NCI-H460 (cell line): Measurements from ENCODE around the gene SGCG. TPM values are rescaled to one million over a fixed set of nuclear protein-coding genes. Genes with fewer than 3 reads are reported as not detected.
"Not testable (repeated sequence)": the region's sequence is repeated elsewhere in the genome, so short reads cannot be mapped to it uniquely, and the experiment has no call there.

Experiments used
- DNase-seq: peaks from one replicate; pipeline ENCODE4 v3.0.0-alpha.2; 2016; ENCODE audit warnings: low read depth; ENCODE audit errors: extremely low read depth
- polyA plus RNA-seq: library from polyadenylated mRNA; depleted of rRNA; stranded (reverse); fragments of >200 nt; gene quantifications from 2 replicates; pipeline ENCODE4 v1.2.3, GENCODE V29; 2014; cell fraction: nucleus; rRNA removed
- total RNA-seq: library from RNA; depleted of rRNA; stranded (reverse); fragments of >200 nt; shearing (Covaris generic); gene quantifications from 2 replicates; pipeline ENCODE4 v1.2.3, GENCODE V29; 2014; rRNA removed

SGCG gene, protein sequence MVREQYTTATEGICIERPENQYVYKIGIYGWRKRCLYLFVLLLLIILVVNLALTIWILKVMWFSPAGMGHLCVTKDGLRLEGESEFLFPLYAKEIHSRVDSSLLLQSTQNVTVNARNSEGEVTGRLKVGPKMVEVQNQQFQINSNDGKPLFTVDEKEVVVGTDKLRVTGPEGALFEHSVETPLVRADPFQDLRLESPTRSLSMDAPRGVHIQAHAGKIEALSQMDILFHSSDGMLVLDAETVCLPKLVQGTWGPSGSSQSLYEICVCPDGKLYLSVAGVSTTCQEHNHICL
- 0.10 and 0.29 TPM in 2 replicates for total RNA-seq
- polyA plus RNA-seq = not detected in 2 replicates

- no peak for DNase-seq
Observed at GRCh38 chr13:23180711-23181110, at the start of gene SGCG. Gene SGCG (plus strand): TSS chr13:23180979. CDS start chr13:23203695, 22,716 bp downstream.

GRCh38 chr13:23134542-23134941, 46.2 kb upstream of the SGCG start:
- DNase-seq = no peak

DNA sequence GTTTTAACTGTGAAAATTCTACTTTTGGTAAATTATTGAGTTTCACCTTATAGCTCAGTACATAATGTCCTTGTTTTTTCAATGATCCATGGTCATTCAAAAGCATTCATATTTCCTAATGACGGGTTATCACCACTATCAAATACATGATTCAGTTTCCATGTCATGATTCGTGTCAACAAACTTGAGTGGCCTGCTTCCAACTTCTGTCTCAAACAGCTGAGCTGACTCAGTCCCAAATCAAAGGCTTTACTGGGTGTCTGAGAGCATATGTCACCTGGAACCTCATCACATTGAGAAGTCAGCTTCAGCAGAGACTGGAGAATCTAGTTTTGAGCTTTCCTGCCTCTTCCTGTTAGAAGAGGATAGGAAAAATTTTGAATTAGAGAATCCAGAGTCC, 40.3 kb upstream of the SGCG start:
- no peak for DNase-seq

GRCh38 chr13:23141964-23142363, 38.8 kb upstream of the SGCG start:
- no peak for DNase-seq

DNA sequence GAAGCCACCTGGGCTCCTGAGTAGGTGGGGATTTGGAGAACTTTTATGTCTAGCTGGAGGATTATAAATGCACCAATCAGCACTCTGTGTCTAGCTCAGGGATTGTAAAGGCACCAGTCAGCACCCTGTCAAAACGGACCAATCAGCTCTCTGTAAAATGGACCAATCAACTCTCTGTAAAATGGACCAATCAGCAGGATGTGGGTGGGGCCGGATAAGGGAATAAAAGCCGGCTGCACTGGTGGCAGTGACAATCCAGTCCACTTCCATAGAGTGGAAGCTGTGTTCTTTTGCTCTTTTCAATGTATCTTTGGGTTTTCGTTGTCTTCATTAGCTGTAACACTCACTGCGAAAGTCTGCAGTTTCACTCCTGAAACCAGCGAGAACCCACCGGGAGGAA, 38.2 kb upstream of the SGCG start:
- not testable (repeated sequence) for DNase-seq

DNA sequence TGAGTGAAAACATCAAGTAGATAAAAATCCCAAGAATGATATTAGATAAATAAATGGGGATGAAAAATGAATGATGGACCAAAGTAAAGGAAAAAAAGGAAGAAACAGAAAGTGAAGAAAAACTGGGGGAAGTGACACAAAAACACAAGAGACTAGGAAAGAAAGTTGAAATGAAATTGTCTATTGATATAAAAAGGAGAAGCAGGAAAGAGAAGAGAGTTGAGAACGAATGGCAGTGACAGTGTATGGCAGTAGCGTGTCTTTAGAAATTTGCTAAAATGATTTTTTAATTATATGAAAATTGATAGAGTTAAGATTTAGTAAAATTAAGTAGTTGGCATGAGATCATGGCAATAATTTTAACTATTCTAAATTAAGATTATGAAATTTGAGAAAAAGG, 36.3 kb upstream of the SGCG start:
- no peak for DNase-seq

DNA sequence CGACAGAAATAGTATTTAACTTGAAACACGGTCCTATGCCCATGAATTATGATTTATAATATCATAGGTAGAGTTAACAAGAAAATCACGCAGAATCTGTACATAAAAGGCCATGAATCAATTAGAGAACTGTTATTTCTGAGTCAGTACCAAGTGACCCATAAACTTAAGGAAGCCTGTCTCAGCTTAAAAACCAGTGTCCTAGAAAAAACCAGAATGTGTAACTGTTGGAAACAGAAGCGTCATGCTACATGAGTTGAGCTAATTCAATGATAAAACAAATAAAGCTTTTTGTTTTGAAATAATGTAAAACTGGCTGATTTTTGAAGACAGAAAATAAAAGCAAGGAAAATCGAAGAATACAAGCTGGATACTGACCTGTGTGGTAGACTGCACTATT, 34.8 kb upstream of the SGCG start:
- DNase-seq = no peak

- DNase-seq = no peak
Observed at GRCh38 chr13:23146811-23147625, 33.8 kb upstream of the SGCG start.

- no peak for DNase-seq
Observed at GRCh38 chr13:23147827-23148226, 33.0 kb upstream of the SGCG start.

DNA sequence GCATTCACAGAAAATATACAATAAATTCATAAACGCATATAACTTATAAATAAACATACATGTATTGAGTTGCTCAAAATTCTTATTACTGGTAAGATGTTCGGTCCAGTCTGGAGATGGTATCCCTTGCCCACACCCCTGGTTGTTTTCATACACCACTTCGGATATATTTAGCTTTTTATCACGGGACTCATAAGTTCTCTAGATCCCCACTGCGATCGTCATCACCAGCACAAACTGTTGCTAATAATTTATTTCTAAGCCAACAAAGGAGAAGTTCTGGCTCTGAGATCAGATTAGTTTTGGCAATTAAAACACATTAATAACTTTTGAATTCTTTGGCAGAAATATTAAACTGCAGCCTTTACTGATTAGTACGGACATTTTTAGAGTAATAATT, 23.0 kb upstream of the SGCG start:
- DNase-seq = no peak

DNA sequence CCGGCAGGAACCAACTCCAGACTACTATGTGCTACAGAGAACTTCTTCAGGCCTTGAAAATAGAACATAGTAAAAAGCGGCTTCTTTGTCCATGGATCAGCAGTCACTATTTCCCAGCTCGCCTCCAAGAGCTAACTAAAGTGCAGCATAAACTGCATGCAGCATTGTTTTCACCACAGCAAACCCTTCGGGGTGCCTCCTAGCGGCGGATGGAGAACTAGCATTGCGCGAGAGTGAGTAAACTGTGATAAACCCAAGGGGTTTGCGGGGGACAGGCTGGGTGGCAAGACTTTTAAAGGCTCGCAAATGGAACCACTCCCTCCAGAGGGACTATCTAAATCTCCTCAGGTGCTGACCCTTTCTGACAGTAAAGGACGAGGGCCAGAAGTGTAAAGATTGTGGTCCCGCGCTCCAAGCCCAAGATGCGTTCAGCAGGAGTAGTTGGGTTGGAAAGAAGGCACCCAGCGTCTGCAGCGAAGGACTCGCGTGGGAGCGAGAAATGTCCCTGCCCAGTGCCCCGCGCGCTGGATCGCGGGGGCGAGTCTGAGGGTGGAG, 21.5 kb upstream of the SGCG start:
- DNase-seq = no peak

DNA sequence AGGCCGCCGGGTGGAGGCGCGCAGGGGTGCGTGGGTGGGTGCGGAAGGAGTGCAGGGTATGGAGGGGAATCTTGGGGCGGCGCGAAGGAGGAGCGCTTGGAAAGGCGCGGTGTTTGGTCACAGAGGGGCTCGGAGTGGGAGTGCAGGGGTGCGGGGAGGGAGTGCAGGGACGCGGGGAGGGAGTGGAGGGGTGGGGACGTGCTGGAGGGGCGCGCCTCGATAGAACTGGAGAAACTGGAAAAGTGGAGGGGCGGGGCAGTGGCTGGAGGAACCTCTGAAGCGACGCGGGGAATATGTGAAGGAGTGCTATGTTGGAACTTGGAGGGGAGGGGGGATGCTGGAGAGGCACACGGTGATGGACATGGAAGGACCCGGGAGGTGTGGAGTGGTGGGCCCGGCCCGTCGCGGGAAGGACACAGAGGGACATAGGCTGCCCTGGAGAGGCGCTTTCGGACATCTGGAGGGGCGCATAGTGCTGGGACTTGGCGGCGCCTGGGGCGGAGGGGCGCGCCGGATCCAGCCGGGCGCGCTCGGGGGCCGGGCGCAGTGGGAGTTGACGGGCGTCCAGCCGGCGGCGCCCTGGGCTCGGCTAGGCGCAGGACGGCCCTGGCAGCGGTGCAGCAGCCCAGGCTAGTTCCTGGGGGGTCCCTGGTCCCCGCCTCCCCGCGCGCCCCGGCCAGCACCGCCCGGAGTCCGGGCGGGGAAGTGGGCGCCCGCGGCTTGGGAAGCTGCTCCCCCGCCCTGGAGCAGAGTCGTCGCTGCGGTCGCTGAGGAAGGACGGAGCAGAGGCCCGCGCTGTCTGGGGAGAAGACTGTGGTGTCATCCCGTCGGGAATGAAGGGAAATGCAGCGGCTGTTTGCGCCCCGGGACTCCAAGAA, 20.8 kb upstream of the SGCG start:
- DNase-seq = no peak

DNA sequence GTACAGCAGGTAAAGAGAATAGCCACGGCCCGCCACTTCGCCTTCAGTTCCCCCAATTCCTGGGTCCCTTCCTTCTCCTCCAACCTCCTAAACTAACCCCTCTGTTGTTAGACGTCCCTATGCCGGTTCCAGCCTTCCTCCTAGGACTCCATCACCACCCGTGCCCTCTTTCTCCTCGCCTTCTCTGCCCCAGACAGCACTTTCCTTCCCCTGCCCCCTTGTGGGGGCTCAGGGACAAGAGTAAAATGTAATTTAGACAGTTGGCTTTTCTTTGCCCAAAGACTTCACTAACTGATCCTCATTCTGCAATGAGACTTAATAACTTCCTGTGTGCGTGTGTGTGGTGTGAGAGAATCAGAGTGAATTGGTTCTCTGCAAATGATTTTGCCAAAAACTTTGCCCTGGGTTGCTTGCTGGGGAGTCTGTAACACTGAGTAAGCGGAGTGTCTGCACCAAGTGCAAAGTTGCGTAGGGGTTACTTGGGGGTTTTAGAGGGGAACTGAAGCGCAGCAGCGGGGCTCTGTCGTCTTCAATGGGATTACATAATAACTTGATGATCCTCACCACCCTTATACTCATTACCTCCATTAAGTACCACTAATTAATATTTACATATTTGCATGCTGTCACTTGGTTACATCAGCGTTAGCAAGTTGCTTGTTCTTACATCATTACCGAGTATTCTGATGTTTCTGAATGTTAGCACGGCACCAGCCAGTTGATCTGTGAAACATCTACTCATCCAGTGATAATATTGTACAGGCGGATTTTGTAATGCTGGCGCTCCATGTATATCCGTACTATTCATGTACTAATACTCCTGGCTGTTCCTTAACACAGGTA, 19.9 kb upstream of the SGCG start:
- no peak for DNase-seq

GRCh38 chr13:23161481-23161825, 19.3 kb upstream of the SGCG start:
- no peak for DNase-seq

GRCh38 chr13:23175920-23176319, 4.9 kb upstream of the SGCG start:
- no peak for DNase-seq

GRCh38 chr13:23182142-23182541, 1.4 kb downstream of the SGCG start:
- DNase-seq = no peak

GRCh38 chr13:23183292-23183691, 2.5 kb downstream of the SGCG start:
- DNase-seq = no peak

DNA sequence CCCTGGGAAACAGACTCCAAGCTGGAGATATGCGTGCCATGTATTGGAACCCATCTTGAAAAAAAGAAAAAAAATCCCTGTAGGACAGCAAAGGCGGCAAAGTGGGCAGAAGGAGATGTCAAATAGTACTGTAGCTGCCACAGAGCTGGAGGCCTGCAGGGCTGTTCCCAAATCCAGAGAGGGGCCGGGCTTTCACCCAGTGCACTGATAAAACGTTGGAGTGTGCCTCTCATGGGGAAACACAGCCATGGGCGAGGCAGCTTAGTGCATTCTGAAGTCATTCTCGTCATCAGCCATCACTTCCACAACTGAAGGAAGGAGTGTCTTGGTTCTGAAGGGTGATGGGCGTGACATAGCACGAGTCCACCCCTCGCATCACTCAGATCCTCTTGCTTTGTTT, 4.8 kb downstream of the SGCG start:
- no peak for DNase-seq

DNA sequence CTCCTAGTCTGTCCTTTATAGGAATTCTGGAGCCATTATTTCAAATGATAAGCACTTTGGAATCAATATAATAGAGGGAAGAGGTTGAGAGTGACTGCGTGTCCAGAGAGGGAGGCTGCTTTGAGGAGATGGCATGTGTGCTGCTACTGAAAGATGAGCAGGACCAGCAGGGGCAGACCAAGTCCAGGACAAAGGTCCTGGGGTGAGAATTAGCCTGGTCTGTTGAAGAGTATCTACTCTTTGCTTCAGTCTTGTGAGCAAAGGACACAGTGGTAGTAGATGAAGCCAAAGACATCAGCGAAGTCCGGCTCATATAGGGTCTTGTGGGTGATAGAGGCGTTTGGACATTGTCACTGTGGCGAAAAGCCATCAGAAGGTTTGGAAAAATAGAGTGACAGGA, 21.1 kb downstream of the SGCG start:
- DNase-seq = no peak

GRCh38 chr13:23202383-23202782, 21.6 kb downstream of the SGCG start:
- no peak for DNase-seq
